Sigmoid colon (tissue), 7 donors: Measurements from ENCODE around the gene CCL19. TPM values are rescaled to one million over a fixed set of nuclear protein-coding genes. Genes with fewer than 3 reads are reported as not detected.

Source experiments
- DNase-seq: peaks from one replicate; pipeline ENCODE4 v3.0.0-alpha.2; 2019
- H3K27ac ChIP-seq, 4 donors: fragments of 200-600 bp; sonication (generic); one replicate each; pipeline ENCODE4 v1.5.1; 2016 to 2019; ENCODE audit warnings: mild to moderate bottlenecking in 1 of 4
- H3K27me3 ChIP-seq, 3 donors: fragments of 200-600 bp; sonication (generic); one replicate each; pipeline ENCODE4 v1.5.1; 2019; ENCODE audit warnings: mild to moderate bottlenecking in 1 of 3
- H3K36me3 ChIP-seq, 4 donors: fragments of 200-600 bp; sonication (generic); one replicate each; pipeline ENCODE4 v1.5.1; 2016 to 2019
- H3K4me1 ChIP-seq, 4 donors: fragments of 200-600 bp; sonication (generic); one replicate each; pipeline ENCODE4 v1.5.1; 2017 to 2019
- H3K4me3 ChIP-seq, 4 donors: fragments of 200-600 bp; sonication (generic); one replicate each; pipeline ENCODE4 v1.5.1; 2017 to 2019; ENCODE audit warnings: mild to moderate bottlenecking in 2 of 4, moderate library complexity in 1 of 4
- H3K9me3 ChIP-seq, 4 donors: fragments of 200-600 bp in 3 of 4; sonication (generic) in 3 of 4; one replicate each; pipeline versions ENCODE4 v1.5.1 to v1.6.1; 2013 to 2019
- EP300 ChIP-seq, 4 donors: sonication (generic); formaldehyde crosslinking; IDR thresholded peaks; one replicate each; pipeline ENCODE4 v1.6.1; 2017; ENCODE audit warnings: antibody characterized with exemption in 4 of 4
- POLR2A ChIP-seq, 2 donors: fragments of 450-650 bp; IDR thresholded peaks; one replicate each; pipeline ENCODE4 v1.6.1; 2016; ENCODE audit warnings: antibody characterized with exemption in 2 of 2, mild to moderate bottlenecking in 2 of 2, moderate library complexity in 2 of 2
- POLR2AphosphoS5 ChIP-seq, 4 donors: sonication (generic); formaldehyde crosslinking; IDR thresholded peaks; one replicate each; pipeline ENCODE4 v1.6.1; 2017; ENCODE audit warnings: antibody characterized with exemption in 4 of 4
- WGBS, 2 donors: extraction: QIAGEN DNeasy Blood & Tissue Kit; methylation state at CpG; one replicate each; pipeline ENCODE4 v1.1.7; 2013; 5-methylcytosine and 5-hydroxymethylcytosine counted together
- intact Hi-C: fragments of 100-400 bp; cut with DNase I; formaldehyde crosslinking; loops from one replicate; pipeline ENCODE4 v1.15.1; 2023
- polyA plus RNA-seq, 3 donors: library from polyadenylated mRNA; stranded (reverse); fragments of 200-250 nt; gene quantifications; one replicate each; pipeline ENCODE4 v1.2.3, GENCODE V29; 2013
- total RNA-seq, 4 donors: library from RNA; depleted of rRNA; stranded (reverse); fragments of >200 nt; gene quantifications; one replicate each; pipeline ENCODE4 v1.1.0, GENCODE V29; 2016
- TF ChIP-seq, protein P1 (sequence below), 4 experiments: fragments of 450-650 bp in 3 of 4; fragments of 200-600 bp in 1 of 4; IDR thresholded peaks; one replicate each; pipeline ENCODE4 v1.5.1; 2016 to 2019; ENCODE audit warnings: antibody characterized with exemption in 4 of 4, mild to moderate bottlenecking in 3 of 4, moderate library complexity in 2 of 4
- donor health status: healthy with polysubstance abuse.
- donor health status: Bipolar disorder and iron deficiency.
- donor health status: healthy.

Gene CCL19
- total and polyA plus RNA-seq, 7 donors: 1.8 to 415 (median 3.8) TPM; not detected in 3

DNA sequence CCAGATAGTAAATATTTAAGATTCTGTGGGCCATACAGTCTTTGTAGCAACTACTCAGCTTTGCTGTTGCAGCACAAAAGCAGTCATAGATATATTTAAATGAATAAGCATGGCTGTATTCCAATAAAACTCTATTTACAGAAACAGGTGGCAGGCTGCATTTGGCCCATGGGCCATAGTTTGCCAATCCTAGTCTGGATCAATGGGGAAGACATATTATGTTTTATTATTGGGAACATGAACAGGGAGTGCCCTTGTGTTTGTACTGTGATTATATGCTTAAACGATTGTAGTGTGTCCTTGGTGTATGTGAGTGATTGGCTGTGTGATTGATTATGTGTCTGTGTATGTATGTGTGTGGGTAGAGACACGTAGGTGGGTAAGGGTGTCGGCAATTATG, 16.6 kb downstream of the CCL19 start:
- Histone ChIP-seq H3K36me3 (peaks cover 0 to 7% (median 0%) of the 10 kb centered on the region in 4 donors), H3K27me3 (no peaks in the 10 kb centered on the region), H3K9me3 (no peaks in the 10 kb centered on the region), H3K4me3 (no peak overlapping the region), H3K27ac (no peak overlapping the region), H3K4me1 (no peaks in the 10 kb centered on the region)
- no peak for TF ChIP-seq POLR2AphosphoS5 (IDR thresholded peaks at IDR 0.05)
- TF ChIP-seq, protein P1, sequence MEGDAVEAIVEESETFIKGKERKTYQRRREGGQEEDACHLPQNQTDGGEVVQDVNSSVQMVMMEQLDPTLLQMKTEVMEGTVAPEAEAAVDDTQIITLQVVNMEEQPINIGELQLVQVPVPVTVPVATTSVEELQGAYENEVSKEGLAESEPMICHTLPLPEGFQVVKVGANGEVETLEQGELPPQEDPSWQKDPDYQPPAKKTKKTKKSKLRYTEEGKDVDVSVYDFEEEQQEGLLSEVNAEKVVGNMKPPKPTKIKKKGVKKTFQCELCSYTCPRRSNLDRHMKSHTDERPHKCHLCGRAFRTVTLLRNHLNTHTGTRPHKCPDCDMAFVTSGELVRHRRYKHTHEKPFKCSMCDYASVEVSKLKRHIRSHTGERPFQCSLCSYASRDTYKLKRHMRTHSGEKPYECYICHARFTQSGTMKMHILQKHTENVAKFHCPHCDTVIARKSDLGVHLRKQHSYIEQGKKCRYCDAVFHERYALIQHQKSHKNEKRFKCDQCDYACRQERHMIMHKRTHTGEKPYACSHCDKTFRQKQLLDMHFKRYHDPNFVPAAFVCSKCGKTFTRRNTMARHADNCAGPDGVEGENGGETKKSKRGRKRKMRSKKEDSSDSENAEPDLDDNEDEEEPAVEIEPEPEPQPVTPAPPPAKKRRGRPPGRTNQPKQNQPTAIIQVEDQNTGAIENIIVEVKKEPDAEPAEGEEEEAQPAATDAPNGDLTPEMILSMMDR (IDR thresholded peaks at IDR 0.05): no peak
- TF ChIP-seq EP300 (IDR thresholded peaks at IDR 0.05): no peak
- TF ChIP-seq POLR2A (IDR thresholded peaks at IDR 0.05): no peak
- 24 to 72% methylated on average over 3 of the region's 3 CpGs for WGBS, 2 donors
- no peak for DNase-seq
- intact Hi-C loops: no loop called here

DNA sequence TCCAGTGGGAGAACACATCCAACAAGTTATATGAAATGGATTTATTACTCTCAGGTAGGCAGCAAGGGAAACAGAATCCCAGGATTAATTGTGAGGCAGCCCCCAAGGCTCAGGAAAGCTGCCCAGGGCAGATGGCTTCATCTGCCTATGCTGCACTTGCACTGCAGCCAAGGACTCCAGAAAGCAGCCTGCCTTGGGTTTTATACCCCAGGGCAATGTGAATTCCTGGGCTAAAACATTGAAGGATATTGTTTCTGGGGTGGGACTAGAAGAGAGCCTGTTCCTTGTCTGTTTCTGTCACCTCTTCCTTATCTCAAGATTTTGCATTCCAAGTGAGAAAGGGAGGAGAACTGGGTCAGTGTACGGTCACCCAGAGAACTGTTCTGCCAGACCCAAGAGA, 19.8 kb downstream of the CCL19 start:
- no peaks in the 10 kb centered on the region for H3K27me3 ChIP-seq
- no peaks in the 10 kb centered on the region for H3K9me3 ChIP-seq
- intact Hi-C loops: no loop called here
- H3K4me3 ChIP-seq: no peak overlapping the region
- WGBS, 2 donors: 92 to 95% methylated on average over 1 of the region's 1 CpG
- DNase-seq: no peak
- peaks cover 0 to 11% (median 8%) of the 10 kb centered on the region in 4 donors for H3K4me1 ChIP-seq
- H3K27ac ChIP-seq: no peak overlapping the region
- peaks cover 0 to 6% (median 0%) of the 10 kb centered on the region in 4 donors for H3K36me3 ChIP-seq
- TF ChIP-seq, protein P1 (IDR thresholded peaks at IDR 0.05): no peak
- TF ChIP-seq EP300 (IDR thresholded peaks at IDR 0.05) (no peak), POLR2AphosphoS5 (IDR thresholded peaks at IDR 0.05) (no peak), POLR2A (IDR thresholded peaks at IDR 0.05) (no peak)

DNA sequence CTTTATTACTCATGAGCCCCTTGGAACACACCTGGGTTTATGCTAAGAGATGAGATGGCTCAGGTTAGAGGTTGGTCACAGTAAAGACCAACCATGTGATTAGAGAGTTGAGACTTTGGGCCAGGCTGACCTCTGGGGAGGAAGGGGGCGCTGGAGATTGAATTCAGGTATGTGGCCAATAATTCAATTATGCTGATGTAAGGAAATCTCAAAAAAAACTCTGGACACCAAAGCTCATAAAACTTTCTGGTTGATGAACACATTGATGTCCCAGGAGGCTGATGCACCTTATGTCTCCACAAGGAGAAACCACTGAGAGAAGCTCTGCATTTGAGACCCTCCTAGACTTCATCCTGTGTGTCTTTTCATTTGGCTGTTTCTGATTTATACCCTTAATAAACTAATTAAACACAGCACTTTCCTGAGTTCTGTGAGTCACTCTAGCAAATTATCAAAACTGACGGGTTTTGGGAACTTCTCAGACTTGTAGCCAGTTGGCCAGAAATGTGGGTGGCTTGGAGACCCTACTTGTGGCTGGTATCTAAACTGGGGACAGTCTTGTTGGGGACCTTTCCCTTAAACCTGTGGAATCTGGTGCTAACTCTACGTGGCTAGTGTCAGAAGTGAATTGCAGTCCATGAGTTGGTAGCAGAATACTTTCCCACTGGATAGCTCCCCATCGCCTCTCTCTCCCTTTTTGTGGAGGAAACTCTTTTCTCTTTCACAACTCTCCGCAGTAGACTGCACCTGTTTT, 21.1 kb downstream of the CCL19 start:
- peaks cover 0 to 14% (median 9%) of the 10 kb centered on the region in 4 donors for H3K4me1 ChIP-seq
- no peak for DNase-seq
- TF ChIP-seq, protein P1 (IDR thresholded peaks at IDR 0.05): no peak
- TF ChIP-seq POLR2AphosphoS5 (IDR thresholded peaks at IDR 0.05) (no peak), POLR2A (IDR thresholded peaks at IDR 0.05) (no peak), EP300 (IDR thresholded peaks at IDR 0.05) (no peak)
- H3K27ac ChIP-seq: no peak overlapping the region
- H3K36me3 ChIP-seq: peaks cover 0 to 6% (median 0%) of the 10 kb centered on the region in 4 donors
- no peak overlapping the region for H3K4me3 ChIP-seq
- intact Hi-C loops: loop anchor here (10.0 kb wide), 1 partner anchor 1075 kb away; the partner anchor contains the start of genes GBA2 and RGP1
- H3K27me3 ChIP-seq: no peaks in the 10 kb centered on the region
- 94 to 95% methylated on average over 5 of the region's 5 CpGs for WGBS, 2 donors
- no peaks in the 10 kb centered on the region for H3K9me3 ChIP-seq

DNA sequence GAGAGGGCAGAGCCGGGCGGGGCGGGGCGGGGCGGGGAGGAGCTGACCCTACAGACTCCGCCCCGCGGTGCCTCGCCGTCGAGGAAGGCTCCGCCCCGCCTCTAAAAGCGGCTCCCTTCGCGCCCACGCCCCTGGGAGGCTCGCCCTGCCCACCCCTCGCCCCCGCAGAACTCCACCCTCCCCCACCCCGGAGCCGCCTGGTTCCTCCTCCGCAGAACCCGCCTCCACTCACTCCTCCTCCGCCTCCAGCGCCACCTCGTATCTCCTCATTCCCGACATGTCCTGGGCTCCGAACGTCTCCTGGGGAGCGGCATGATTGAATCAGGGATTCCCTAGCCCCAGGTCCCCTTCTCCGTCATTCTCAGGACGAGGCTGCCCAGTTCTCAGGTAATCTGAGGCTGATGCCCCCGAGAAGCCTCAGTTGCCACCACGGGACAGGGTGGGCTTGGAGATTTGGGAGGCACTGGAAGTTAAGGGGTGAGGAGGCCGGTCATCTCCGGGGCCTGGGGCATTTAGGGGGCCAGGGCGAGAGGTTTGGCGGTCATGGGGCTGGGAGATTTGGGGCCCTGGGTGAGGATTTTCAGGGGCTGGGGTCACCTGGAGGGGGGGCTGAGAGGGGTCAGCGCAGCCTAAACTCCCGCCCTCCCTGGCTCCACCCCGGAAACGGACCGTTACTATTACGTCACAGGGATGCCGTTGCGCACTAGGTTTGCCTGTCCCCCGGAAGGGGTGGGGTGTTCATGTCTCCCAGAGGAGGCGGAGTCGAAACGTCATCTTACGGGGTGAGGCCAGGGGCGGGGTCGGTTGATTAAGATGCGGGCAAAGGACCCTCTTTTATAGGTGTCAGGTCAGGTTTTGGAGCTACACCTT, 25.5 kb downstream of the CCL19 start:
- Histone ChIP-seq H3K9me3 (no peaks in the 10 kb centered on the region), H3K27me3 (no peaks in the 10 kb centered on the region), H3K27ac (peak overlapping the region; percentile 96 to 100 (median 100)), H3K4me1 (peaks cover 0 to 25% (median 19%) of the 10 kb centered on the region in 4 donors), H3K4me3 (peak overlapping the region; percentile 72 to 81 (median 78)), H3K36me3 (peaks cover 0 to 29% (median 3%) of the 10 kb centered on the region in 4 donors)
- WGBS, 2 donors: 1 to 3% methylated on average over 55 of the region's 55 CpGs
- TF ChIP-seq POLR2AphosphoS5 (IDR thresholded peaks at IDR 0.05): peak; percentile 90 to 99 (median 98)
- peak; percentile 92 to 94 for TF ChIP-seq POLR2A (IDR thresholded peaks at IDR 0.05)
- TF ChIP-seq, protein P1 (IDR thresholded peaks at IDR 0.05): no peak
- TF ChIP-seq EP300 (IDR thresholded peaks at IDR 0.05): peak in 2 of 4 donors; percentile 10 to 48
- peak; percentile 99 for DNase-seq
- intact Hi-C loops: loop anchor here (2.0 to 10.0 kb wide), 4 partner anchors 35 to 1079 kb away; partner anchors contain the start of genes DNAJB5, GBA2, RGP1 and RPP25L
